Transverse colon (tissue), 4 donors: Measurements from ENCODE around the gene VCP. TPM values are rescaled to one million over a fixed set of nuclear protein-coding genes. Genes with fewer than 3 reads are reported as not detected.

Experiments
- DNase-seq: peaks from one replicate; pipeline ENCODE4 v3.0.0-alpha.2; 2019
- H3K27ac ChIP-seq, 4 donors: fragments of 200-600 bp; sonication (generic); 2 replicates each; pipeline ENCODE4 v1.5.1; 2016 to 2018; ENCODE audit warnings: inconsistent platforms in 4 of 4
- H3K27me3 ChIP-seq: fragments of 200-600 bp; sonication (generic); 2 replicates; pipeline ENCODE4 v1.5.1; 2017; ENCODE audit warnings: inconsistent platforms
- H3K36me3 ChIP-seq, 4 donors: fragments of 200-600 bp; sonication (generic); 2 replicates each; pipeline ENCODE4 v1.5.1; 2017 to 2019; ENCODE audit warnings: inconsistent platforms in 4 of 4
- H3K4me1 ChIP-seq, 4 donors: fragments of 200-600 bp; sonication (generic); 2 replicates each; pipeline ENCODE4 v1.5.1; 2017 to 2020; ENCODE audit warnings: inconsistent platforms in 4 of 4
- H3K4me3 ChIP-seq, 4 donors: fragments of 200-600 bp; sonication (generic); 1 replicate in 1 of 4; 2 replicates in 3 of 4; pipeline versions ENCODE4 v1.5.1 to v1.6.1; 2017 to 2019; ENCODE audit warnings: inconsistent platforms in 4 of 4
- H3K9me3 ChIP-seq, 2 donors: fragments of 200-600 bp; sonication (generic); 2 replicates each; pipeline ENCODE4 v1.5.1; 2017 to 2019; ENCODE audit warnings: inconsistent platforms in 2 of 2
- CTCF ChIP-seq, 5 experiments: fragments of 200-600 bp in 3 of 5; fragments of 450-650 bp in 2 of 5; sonication (generic) in 3 of 5; IDR thresholded peaks; 1 replicate in 2 of 5; 2 replicates in 3 of 5; pipeline ENCODE4 v1.5.1; 2016 to 2017; ENCODE audit warnings: antibody characterized with exemption in 5 of 5, inconsistent platforms in 3 of 5, mild to moderate bottlenecking in 2 of 5, moderate library complexity in 1 of 5
- EP300 ChIP-seq: sonication (generic); formaldehyde crosslinking; IDR thresholded peaks from one replicate; pipeline ENCODE4 v1.6.1; 2017; ENCODE audit warnings: antibody characterized with exemption, low read depth
- POLR2A ChIP-seq: fragments of 450-650 bp; IDR thresholded peaks from one replicate; pipeline ENCODE4 v1.6.1; 2016; ENCODE audit warnings: antibody characterized with exemption, mild to moderate bottlenecking, moderate library complexity
- POLR2AphosphoS5 ChIP-seq, 3 donors: sonication (generic); formaldehyde crosslinking; IDR thresholded peaks; one replicate each; pipeline ENCODE4 v1.6.1; 2016; ENCODE audit warnings: antibody characterized with exemption in 3 of 3
- WGBS, 2 donors: methylation state at CpG; one replicate each; pipeline ENCODE4 v1.1.5; 2018; ENCODE audit warnings: low coverage in 1 of 2; 5-methylcytosine and 5-hydroxymethylcytosine counted together
- in situ Hi-C, 4 donors: fragments of 200-750 bp; cut with MboI; loops; one replicate each; pipeline versions ENCODE4 v1.15.0 to v1.15.1; 2017; ENCODE audit warnings: low sequenced_read_pairs in 3 of 4, low pct_ligation_motif_present in 1 of 4, low pct_unique_long_range_greater_than_20kb in 1 of 4
- intact Hi-C: fragments of 100-400 bp; cut with DNase I; formaldehyde crosslinking; loops from one replicate; pipeline ENCODE4 v1.15.1; 2023; ENCODE audit warnings: low total_unique reads
- total RNA-seq, 4 donors: library from RNA; depleted of rRNA; stranded (reverse); fragments of >200 nt; gene quantifications; one replicate each; pipeline ENCODE4 v1.1.0, GENCODE V29; 2016

Gene VCP
- total RNA-seq, 4 donors from 2014 or later = 45.3 to 196 (median 124) TPM

- Histone ChIP-seq H3K27ac (peak within 1 kb of the TSS; percentile 96 to 97 (median 96)), H3K9me3 (no peaks in the 10 kb centered on the region), H3K27me3 (no peaks in the 10 kb centered on the region), H3K36me3 (peaks cover 0 to 23% (median 6%) of the 10 kb centered on the region in 4 donors), H3K4me3 (peak within 1 kb of the TSS; percentile 73 to 91 (median 80)), H3K4me1 (peaks cover 6 to 14% (median 10%) of the 10 kb centered on the region in 4 donors)
- peak; percentile 12 for TF ChIP-seq EP300
- peak; percentile 72 to 94 (median 74) for TF ChIP-seq CTCF (IDR thresholded peaks at IDR 0.05)
- peak; percentile 86 for TF ChIP-seq POLR2A
- TF ChIP-seq POLR2AphosphoS5 (IDR thresholded peaks at IDR 0.05) = peak in 2 of 3 donors; percentile 73 to 83
- intact Hi-C loops = loop anchor here (10.0 kb wide), 1 partner anchor 201 kb away; a partner anchor contains a TSS
- WGBS, 2 donors = 0% methylated on average over 40 of the region's 53 CpGs; no CpG with 5 or more reads in 1 of the 2 donors
- in situ Hi-C loops = no loop called here
- DNase-seq = peak; percentile 93
Observed at GRCh38 chr9:35096035-35096849, 23.8 kb upstream of the VCP start, which contains the start of gene PIGO. Gene PIGO (minus strand): TSS chr9:35096591. CDS start chr9:35095565, 1,026 bp downstream.

GRCh38 chr9:35091536-35091935 lies 19.1 kb upstream of the VCP start:
- intact Hi-C loops = loop anchor here (10.0 kb wide), 1 partner anchor 197 kb away; a partner anchor contains a TSS
- no peak overlapping the region for H3K4me3 ChIP-seq
- peaks cover 0 to 25% (median 11%) of the 10 kb centered on the region in 4 donors for H3K36me3 ChIP-seq
- peaks cover 6 to 8% (median 8%) of the 10 kb centered on the region in 4 donors for H3K4me1 ChIP-seq
- in situ Hi-C loops = no loop called here
- H3K9me3 ChIP-seq = no peaks in the 10 kb centered on the region
- no peaks in the 10 kb centered on the region for H3K27me3 ChIP-seq
- TF ChIP-seq EP300 (no peak), POLR2A (no peak), CTCF (IDR thresholded peaks at IDR 0.05) (no peak), POLR2AphosphoS5 (IDR thresholded peaks at IDR 0.05) (no peak)
- H3K27ac ChIP-seq = no peak overlapping the region
- WGBS, 2 donors = 92% methylated on average over 15 of the region's 17 CpGs; no CpG with 5 or more reads in 1 of the 2 donors
- DNase-seq = no peak

DNA sequence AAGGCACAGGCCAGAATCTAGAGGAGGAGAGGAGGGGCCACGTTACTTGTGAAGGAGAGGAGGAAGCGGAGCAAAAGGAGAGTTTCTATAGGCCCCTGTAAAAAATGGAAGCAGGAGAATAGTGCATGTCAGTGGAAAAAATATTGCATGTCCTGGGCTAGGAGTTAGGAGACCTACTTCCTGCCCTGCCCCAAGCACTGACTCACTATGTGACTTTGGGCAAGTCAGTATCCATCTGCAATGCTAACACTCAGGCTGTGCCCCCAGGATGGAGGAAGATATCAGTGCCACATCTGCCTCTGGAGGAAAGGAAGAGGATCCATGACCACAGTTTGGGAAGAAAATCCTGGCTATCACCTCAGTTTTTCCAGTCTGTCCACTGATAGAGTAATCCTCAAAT lies 17.0 kb upstream of the VCP start:
- intact Hi-C loops = loop anchor here (10.0 kb wide), 1 partner anchor 435 kb away; the partner anchor contains the start of gene IL11RA
- Histone ChIP-seq H3K4me1 (no peaks in the 10 kb centered on the region), H3K4me3 (no peak overlapping the region), H3K36me3 (peaks cover 0 to 25% (median 11%) of the 10 kb centered on the region in 4 donors), H3K27me3 (no peaks in the 10 kb centered on the region), H3K9me3 (no peaks in the 10 kb centered on the region), H3K27ac (no peak overlapping the region)
- in situ Hi-C loops = no loop called here
- DNase-seq = no peak
- 93 to 100% methylated on average over 2 of the region's 2 CpGs for WGBS, 2 donors
- no peak for TF ChIP-seq POLR2AphosphoS5 (IDR thresholded peaks at IDR 0.05)
- TF ChIP-seq EP300 = no peak

DNA sequence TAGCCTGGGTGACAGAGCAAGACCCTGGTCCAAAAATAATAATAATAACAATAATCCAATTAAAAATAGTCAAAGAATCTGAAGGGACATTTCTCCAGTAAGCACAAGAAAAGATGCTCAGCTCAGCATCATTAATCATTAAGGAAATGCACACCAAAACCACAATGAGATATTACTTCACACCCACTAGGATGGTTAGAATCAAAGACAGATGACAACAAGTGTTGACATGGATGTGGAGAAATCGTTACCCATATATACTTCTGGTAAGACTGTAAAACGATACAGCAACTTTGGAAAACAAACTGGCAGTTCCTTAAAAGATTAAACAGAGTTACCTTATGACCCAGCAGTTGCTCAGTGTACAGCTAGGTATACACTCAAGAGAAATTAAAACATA lies 12.7 kb upstream of the VCP start:
- H3K4me3 ChIP-seq = no peak overlapping the region
- H3K27me3 ChIP-seq = no peaks in the 10 kb centered on the region
- no peaks in the 10 kb centered on the region for H3K9me3 ChIP-seq
- intact Hi-C loops = loop anchor here (10.0 kb wide), 1 partner anchor 430 kb away; the partner anchor contains the start of gene IL11RA
- in situ Hi-C loops = no loop called here
- H3K4me1 ChIP-seq = peaks cover 0 to 6% (median 3%) of the 10 kb centered on the region in 4 donors
- TF ChIP-seq CTCF (IDR thresholded peaks at IDR 0.05) (no peak), POLR2A (no peak), EP300 (no peak), POLR2AphosphoS5 (IDR thresholded peaks at IDR 0.05) (no peak)
- WGBS, 2 donors = 59 to 84% methylated on average over 2 of the region's 2 CpGs
- peaks cover 0 to 19% (median 4%) of the 10 kb centered on the region in 4 donors for H3K36me3 ChIP-seq
- no peak overlapping the region for H3K27ac ChIP-seq
- DNase-seq = no peak
